NCI-H524 treated with DMSO at 0.1 percent for 48 hours (cell line): ENCODE results near the gene FAM168A.

Experiments
- DNase-seq: peaks from one replicate; lab custom pipeline; 2025; lab: John Stamatoyannopoulos, UW

The FAM168A gene

DNA sequence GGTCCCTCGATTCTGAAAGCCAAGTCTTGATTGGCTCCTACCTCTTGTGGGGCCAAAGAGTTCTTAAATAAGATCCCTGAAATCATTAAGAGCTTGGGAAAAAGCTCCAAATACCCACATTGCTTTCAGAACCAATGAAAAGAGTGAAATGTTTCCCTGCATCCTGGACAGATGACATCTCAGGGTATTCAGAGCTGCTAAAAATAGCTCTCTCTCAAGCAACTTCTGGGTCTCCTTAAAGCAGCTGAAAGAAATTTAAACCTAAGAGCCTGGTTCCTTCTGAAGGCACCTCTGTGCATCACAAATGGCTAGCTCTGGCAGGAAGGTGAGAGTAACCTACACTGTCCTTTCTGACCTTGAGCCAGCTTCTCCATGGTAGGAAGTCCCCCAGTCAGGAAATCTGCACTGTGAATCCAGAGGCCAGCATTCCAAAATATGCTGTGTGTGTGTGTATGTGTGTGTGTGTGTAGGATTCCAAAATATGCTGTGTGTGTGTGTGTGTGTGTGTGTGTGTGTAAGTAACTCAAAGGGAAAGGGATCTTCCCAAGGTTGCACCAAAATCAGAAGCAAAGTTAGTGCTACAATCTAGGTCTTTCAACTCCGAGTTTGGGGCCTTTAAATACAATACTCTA is 171.6 kb downstream of the FAM168A start:
- no peak for DNase-seq

DNA sequence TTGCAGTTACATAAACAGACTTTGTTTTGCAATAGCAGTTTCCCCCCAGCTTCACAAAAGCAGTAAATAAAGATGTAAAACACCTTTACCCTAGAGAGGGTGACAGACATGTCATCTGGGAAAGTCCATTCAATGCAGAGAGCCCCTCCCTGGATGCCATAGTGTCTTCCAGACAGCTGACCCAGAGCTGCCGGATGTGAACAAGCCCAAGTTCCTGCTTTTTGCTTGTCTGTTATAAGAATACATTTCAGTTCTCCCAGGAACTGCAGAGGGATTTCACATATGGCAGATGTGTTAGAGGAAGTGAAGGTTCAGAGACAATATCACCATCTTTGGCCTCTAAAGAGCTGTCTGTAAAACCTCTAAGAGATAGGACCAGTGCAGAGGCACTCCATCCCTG is 172.8 kb downstream of the FAM168A start:
- no peak for DNase-seq

DNA sequence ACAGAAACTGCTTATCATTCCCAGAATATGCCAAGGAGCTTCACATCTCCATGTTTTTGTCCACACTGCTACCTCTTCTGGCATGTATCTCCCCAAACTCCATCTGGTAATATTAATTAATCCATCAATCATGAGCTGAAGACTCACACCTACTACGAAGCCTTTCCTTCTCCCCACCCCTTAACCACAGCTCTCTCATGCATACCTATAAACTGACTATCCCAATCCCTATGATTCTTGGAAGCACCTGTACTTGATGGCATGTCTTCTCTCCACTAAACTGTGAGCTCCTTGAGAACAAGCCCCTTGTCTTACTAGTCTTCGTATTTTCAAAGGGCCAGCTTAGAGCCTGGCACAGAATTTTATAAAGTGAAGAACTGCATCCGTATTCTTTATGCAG is 174.4 kb downstream of the FAM168A start:
- DNase-seq, result no peak

DNA sequence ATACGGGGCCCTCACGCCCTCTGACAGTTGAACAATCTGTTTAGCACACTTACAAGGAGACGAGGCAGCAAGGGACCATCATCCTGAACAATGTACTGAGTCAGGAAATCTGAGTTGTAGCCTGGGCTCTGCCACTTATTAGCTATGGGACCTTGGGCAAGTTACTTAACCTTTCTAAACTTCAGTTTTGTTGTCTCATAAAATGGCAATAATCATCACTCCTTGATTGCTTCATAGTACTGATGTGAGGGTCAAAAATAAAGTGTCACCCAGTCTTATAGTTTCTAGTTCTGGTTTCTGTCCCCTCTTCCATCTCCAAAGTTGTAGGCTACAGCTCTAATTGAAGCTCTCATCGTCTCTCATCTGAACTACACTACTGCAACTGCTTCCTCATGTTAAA is 175.0 kb downstream of the FAM168A start:
- no peak for DNase-seq

DNA sequence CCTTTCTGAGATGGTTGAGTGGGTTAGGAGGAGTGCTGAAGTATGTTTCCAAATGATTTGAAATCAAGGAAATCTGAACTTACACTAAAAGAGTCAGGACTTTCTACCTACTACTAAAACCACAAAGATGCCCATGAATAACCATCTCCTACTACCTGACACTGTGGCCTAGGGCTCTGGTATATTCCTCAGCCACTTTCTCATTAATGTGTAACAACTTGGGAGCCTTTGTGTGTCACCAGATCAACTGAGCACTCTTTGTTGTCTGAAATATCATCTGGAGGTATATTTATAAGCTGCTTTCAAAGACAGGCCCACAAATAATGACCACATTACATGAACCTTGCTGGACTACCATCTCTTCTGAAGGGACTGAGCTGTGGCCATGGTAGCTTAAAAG is 177.8 kb downstream of the FAM168A start:
- DNase-seq, result no peak

DNA sequence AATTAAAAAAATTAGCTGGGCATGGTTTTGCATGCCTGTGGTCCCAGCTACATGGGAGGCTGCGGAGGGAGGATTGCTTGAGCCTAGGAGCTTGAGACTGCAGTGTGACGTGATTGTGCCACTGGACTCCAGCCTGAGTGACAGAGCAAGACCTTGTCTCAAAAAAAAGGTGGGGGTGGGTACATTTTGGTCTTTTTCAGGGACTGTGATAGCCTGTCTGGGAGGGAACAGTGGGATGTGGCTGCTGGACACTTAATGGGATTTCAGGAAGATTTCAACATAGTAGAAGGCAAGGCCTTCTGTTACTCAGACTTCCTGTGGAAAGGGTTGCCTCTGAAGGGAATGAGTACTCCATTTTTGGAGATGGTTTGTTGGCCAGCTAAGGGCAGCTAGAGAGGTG is 181.1 kb downstream of the FAM168A start:
- no peak for DNase-seq

DNA sequence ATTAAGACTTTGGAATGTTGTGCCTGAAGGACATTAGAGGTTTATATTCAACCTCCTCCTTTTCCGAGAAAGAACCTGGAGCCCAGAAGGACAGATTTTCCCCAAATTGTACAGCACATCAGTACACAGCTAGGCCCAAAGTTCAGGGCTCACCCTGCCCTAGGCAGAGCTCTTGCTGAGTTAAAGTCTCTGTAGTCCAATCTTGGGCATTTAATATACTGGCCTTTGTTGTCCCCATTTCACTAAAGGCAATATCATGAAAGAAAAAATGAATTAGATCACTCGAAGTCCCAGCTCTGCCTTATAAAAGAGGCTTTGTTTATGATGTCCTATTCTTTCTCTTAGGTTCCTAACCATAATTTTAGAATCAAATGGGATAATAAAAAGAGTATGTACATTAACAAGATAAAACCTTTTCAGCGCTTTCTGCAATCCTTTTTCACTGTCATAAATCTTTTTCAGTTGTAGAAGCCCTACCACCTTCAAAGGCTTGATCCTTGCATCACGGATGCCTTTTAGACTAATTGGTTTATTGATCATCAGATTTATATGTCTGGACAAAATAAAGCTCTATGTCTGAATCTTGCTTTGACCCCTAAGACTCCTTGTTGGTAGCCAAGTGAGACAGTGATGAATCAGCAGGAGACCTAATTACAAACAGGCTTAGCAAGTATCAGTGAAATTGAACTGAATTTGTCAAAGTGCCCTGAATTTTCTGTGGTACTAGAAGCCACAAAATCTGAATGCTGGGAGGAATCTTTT is 181.9 kb downstream of the FAM168A start:
- no peak for DNase-seq

DNA sequence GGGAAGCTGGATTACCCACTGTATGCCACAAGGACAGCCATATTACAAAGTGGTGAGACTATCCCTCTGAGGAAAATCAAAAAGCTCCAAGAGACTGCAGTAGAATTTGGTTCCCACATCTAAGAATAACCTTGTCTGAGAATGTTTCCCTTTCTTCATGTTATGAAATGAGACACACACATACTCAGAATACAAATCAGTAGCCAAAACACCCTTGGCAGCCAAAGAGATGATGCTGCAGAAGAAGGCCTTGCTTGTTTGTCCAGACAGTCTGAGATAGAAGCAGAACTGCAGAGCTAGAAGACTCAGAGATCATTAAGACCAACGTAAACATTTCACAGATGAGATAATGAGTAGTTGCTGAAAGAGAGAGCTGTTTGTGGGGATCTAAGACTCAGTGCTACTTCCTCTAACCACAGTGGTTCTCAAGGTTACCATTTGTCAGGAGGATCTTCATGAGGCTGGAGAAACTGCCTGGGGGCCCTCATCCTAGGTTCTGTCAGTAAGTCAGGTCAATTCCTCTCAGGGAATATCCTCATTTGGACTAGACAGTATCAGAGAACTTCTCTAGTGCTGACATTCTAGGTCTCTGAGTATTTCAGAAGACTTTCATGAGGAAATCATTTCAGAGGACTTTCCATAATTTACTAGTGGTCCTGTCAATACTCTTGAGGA is 182.8 kb downstream of the FAM168A start:
- no peak for DNase-seq

DNA sequence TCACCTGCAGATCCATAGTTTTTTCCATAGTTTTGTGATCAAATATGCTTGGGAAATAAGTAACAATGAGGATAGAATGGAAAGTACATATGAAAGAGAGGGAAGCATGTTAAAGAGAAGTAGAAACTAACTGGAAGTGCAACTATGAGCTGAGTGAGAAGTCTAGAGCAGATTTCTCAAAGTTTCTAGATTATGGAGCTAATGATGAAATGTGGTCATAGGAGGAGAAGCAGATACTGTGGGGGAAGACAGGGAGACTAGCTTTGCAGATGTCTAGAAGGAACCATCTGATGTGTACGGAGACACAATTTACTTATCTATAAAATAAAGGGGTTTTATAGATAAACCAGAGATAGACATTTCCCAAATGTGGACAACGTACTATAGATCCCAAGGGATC is 184.7 kb downstream of the FAM168A start:
- no peak for DNase-seq

DNA sequence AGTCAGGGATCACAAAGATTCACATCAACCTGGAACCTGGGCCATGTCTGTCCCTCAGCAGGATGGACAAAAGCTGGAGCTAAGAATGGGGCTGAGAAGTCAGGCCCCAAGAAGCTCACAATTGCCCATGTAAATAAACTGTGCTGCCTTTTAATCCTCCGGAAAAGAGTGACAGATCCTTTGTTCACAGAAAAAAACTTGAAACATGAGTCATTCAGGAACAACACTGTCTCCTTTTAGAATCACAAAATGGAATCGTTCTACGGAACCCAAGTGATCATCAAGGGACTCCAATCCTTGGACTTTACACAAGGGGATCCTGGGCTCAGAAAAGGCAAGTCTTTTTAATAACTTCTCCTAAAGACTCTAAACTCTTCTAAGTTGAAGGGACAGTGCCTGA is 185.6 kb downstream of the FAM168A start:
- DNase-seq, result no peak

DNA sequence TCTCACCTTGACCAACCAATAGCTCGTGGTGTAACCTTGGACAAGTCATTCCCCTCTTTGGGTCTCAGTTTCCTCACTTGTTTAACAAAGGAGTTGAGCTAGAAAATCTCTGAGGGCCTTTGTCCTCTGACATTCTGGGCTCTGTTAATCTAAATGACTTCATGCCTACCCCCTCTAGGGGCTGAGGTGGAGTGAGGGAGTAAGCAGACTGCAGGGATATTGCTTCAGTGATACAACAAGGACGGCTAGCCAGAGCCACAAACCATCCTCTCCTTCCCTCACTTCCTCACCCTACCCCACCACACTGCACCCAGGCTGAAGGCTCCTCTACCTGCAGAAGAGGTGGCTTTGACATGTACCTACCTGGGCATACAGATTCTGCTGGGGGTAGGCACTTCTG is 186.9 kb downstream of the FAM168A start:
- DNase-seq, result no peak

DNA sequence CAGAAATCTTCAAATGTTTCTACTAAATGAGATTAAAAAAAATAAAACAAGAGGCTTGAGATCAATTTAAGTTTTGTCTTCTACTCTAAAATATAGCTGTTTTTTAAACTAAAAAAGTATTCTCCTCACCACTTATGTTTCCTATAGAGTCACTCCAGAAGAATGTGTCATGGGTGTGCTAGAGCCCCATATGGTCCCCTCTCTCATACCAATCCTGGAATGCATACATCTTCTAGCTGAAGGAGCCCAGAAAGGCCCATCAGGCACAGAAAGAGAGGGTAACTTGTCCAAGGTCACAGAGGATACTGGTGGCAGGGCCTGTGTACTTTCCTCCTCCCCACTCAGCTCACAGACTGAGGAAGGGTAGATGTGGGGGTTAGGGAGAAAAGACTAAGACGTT is 187.3 kb downstream of the FAM168A start:
- DNase-seq, result no peak

DNA sequence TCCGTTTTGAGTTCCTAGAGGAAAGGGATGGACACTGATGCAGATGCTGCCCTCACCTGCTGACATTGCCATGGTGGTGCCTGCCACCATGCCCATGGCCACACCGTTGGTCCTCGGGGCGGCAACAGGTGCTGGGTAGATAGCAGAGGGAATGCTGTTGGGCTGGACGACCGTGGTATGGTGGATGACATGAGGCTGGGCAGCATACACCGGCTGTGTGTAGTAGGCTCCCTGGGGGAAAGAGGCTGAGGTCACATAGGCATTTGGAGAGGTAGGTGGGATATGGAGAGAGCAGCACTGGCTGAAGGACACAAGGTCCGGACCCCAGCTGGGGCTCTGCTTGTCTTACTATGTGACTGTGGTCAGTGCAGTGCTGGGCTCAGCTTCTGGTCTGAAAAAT is 188.5 kb downstream of the FAM168A start:
- DNase-seq, result no peak

DNA sequence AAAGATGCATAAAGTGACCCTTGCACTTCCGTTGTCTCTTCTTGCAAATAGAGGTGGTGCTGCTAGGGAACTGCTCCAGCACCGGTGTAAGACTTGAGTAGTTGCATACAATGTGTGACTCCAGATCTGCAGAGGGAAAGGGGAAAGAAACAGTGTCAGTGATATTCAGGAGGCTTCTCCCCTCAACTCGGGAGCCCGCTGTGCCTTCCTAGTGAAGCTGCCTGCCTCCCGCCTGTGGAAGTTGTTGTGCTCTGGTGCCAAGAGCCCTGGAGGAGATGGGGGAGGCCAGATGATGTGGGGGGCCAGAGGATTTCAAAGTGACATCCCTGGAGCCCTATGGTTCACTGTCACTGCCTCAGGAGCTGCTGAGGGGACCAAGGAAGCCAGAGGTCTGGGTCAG is 191.3 kb downstream of the FAM168A start:
- DNase-seq, result no peak

DNA sequence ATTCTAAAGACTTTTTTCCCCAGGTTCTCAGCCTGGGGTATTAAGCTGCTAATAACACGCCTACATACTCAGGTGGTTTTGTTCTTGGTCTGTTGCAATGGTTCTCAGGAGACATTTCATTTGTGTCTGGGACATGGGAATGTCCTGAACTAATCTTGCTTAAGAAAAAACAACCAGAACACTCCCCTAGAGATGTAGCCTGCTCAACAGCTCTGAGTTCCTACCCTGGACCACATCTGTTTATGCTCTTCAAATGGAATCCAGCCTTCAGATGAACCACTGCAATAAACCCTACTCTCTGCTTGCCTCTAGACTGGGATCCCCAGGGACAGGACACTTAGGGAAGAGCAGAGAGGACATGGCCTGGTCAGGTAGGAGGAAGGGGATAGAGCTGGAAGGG is 191.8 kb downstream of the FAM168A start:
- DNase-seq, result no peak

DNA sequence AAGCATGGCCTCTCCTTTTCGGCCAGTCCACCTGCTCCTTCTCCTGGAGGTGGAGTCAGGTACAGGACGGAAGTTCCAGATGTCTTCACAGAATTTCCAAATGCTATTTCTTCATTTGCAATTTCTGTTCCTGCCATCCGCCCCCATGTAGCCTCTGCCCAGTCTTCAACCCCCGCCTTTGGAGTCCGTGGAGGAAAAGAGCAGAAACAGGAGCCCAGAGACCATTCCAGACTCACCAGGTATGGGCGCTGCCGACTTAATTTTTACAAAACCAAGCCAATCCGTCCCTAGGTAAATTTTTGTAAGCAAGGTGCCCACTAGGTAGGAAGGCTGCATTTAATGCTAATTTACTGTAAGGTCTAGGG is 192.8 kb downstream of the FAM168A start:
- DNase-seq, result no peak

DNA sequence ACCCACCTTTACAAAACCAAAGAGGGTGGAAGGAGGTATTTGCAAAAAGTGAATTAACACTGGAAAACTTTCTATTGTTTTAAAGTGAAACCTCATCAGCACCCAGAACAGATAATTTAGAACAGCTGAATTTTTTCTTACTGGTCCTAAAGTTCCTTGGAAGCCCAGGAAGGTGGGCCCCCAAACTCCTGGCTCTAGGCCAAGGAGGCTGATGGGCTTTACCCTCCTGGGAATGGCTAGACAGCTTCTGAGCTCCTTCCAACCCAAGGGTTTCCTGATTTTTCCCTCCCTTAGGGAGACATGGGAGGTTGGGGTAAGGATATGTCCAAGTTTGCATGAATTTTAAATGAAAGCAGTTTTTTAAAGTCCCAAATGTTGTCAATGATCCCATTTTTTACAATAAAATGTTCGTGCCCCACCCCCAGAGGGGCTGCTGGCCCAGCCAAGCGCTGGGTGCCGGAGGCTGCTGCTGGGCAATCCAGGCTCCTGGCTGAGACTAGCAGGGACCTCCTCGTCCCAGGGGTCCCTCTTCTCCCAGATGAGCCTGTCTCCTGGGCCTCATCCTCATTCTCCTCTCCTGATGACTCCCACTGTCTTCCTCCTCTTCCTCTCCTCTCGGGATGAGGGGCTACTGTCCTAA is 193.3 kb downstream of the FAM168A start:
- DNase-seq, result no peak

DNA sequence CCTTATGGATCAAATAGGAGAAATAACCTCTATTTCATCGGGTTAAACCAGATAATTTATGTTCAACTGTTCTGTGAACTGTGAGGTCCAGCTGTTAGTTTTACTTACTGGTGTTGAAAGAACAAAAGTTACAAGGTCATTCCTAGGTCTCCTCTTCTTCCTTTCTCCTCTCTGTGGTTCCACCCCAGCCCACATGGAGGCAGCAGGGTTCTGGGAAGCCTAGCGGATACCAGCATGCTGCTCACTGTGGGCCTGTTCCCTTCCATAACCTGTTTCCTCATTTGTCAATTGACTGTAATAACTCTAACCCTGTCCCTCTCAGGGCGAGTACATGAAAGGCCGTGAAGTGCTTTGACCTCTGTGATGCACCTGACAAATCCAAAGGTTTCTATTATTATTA is 193.9 kb downstream of the FAM168A start:
- DNase-seq, result no peak

DNA sequence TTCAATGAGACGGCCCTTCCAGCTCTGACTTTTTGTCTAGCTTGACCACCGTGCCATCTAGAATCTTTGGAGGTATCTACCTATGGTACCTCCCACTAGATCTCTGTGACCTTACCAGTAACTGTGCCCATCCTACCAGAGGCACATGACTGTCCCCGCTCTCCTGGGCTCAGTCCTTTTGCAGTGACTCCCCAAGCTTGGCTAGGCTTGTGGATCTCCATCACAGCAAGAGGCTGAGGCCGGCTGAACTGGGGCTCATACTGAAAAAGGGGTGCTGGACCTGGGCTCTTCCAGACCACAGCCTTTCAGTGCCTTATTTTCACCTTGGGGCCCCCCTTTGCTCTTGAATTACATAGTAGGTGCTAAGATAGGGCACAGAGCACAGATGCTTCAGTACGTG is 194.4 kb downstream of the FAM168A start:
- no peak for DNase-seq

DNA sequence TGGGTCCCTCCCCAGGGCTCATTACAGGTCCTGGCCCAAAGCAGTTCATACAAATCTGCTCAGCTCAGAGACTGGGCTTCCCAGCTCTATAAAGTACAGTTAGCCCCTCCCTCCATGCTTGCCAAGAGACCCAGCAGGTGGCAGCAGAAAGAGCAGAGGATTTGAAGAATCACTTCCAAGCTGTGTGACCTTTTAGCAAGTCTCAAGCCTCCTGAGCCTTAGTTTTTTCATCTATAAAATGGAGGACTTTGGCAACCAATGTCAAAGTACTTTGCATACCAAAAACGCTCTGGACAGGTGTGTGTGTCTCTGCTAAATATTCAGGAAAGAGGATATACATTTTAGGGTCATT is 195.1 kb downstream of the FAM168A start:
- DNase-seq, result no peak

DNA sequence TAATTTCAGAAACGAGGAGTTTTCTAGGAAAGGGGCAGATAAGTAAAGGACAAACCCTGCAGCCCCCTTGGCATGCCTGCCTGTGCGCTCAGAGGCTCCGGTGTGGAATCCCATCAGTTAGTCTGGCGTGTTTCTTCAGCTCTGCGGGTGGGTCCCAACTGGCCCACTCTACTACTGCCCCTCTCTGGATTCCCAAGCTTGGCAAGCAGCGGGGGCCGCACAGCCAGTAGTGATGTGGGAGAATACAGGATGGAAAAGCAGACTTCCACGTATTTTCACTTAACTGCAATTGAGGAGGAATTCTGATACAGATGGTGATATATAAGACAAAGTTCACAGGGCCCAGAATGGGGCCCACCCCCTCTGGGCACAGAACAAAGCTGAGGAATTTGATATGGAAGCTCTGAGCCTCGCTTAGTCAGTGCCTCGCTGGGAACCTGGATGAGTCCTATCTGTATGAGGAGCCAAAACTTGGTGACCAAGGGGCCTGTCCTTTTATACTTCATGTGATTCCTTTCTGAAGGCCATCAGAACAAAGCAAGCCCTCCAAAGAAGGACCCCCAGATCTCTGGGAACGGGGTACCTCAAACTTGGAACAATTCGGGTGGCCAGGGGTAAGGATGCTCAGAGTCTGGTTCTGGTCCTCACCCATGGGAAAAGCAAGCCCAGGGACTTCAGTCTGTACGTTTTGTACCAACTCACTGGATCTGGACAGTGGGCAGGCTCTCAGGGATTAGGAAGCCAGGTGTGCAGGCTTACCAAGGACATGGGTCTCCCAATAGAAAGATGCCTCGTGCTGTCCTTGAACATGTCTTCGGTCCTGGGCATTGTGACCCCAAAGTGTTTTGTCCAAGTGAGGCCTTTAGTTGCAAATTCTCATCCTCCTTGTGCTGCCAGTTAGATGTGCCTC is 195.7 kb downstream of the FAM168A start:
- DNase-seq, result no peak
